HCT116 (cell line): ENCODE results near the gene DENND1A.

Experiments
- EZH2phosphoT487 ChIP-seq: fragments of 200-600 bp; IDR thresholded peaks from 2 replicates; pipeline ENCODE4 v1.6.1; 2018; ENCODE audit warnings: antibody characterized with exemption, borderline replicate concordance
- POLR2A ChIP-seq: IDR thresholded peaks from 2 replicates; pipeline ENCODE4 v1.7.0; 2011; ENCODE audit warnings: borderline replicate concordance; ENCODE audit not compliant: insufficient read depth, insufficient read length; ENCODE audit errors: extremely low read depth
- POLR2AphosphoS5 ChIP-seq: IDR thresholded peaks from 2 replicates; pipeline ENCODE4 v1.6.1; 2011; ENCODE audit warnings: mild to moderate bottlenecking, low read depth, low read length, moderate library complexity
- YY1 ChIP-seq: IDR thresholded peaks from 2 replicates; pipeline ENCODE4 v1.6.1; 2011; ENCODE audit warnings: low read length, low read depth, moderate library complexity, mild to moderate bottlenecking; ENCODE audit not compliant: insufficient replicate concordance; ENCODE audit errors: extremely low read depth
- TF ChIP-seq, protein P1 (sequence below), 3 experiments: fragments of 200-600 bp in 1 of 3; sonication (generic) in 1 of 3; IDR thresholded peaks in 2 of 3; conservative IDR thresholded peaks in 1 of 3; 2 replicates each; pipeline ENCODE4 v1.5.1; 2012 to 2017; ENCODE audit warnings: low read depth in 2 of 3, low read length in 2 of 3, antibody characterized with exemption in 1 of 3, borderline replicate concordance in 1 of 3, control low read depth in 1 of 3, mild to moderate bottlenecking in 1 of 3, mixed read lengths in 1 of 3, mixed run types in 1 of 3, moderate library complexity in 1 of 3; ENCODE audit not compliant: insufficient read depth in 1 of 3
- TF ChIP-seq, protein P2 (sequence below): IDR thresholded peaks from 2 replicates; pipeline ENCODE4 v1.6.1; 2012

DNA sequence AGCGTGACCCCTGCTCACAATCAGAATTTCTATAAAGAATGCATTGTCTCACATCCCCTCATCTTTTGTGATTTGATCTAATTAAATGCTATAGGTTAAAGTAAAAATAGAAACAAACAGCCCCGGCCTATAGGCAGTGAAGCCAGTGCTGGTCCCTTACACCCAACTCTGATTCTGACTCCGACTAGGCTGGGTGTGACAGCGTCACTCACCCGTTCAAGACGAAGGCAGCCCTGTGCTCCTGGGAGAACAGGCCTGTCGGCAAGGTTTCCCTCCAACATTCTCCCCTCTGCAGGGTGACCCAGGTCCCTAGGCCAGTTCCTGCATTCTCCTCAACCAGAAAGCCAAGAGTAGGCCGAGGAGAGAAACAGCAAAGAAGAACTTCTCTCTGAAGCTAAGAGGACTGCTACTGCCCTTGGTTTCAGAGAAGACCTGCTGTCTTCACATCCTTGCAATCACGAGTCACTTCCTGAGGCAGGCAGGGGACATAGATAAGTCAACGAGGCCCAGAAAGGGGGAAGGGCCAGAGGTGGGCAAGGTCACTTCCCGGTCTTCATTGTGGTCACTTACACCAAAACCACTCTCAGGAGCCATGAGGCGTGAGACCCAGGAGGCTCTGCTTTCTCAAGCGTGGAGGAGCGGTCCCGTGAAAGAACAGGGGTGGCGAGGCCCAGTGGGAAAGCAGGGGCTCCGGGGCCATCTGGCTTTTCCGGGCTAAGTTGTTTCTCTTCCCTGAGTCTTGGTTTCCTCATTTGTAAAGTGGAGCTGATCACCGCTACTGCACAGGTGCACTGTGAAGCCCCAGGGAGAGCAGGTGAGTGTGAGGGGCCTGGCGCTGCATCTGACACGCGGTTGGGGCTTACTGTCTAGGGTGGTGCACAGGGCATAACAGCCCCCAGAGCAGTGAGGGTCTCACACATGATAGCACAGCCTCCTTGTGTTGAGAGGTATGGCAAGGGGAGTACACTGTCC lies 373.2 kb downstream of the DENND1A start:
- TF ChIP-seq, protein P1, sequence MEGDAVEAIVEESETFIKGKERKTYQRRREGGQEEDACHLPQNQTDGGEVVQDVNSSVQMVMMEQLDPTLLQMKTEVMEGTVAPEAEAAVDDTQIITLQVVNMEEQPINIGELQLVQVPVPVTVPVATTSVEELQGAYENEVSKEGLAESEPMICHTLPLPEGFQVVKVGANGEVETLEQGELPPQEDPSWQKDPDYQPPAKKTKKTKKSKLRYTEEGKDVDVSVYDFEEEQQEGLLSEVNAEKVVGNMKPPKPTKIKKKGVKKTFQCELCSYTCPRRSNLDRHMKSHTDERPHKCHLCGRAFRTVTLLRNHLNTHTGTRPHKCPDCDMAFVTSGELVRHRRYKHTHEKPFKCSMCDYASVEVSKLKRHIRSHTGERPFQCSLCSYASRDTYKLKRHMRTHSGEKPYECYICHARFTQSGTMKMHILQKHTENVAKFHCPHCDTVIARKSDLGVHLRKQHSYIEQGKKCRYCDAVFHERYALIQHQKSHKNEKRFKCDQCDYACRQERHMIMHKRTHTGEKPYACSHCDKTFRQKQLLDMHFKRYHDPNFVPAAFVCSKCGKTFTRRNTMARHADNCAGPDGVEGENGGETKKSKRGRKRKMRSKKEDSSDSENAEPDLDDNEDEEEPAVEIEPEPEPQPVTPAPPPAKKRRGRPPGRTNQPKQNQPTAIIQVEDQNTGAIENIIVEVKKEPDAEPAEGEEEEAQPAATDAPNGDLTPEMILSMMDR (IDR thresholded peaks at IDR 0.05 in 2 of 3, conservative IDR thresholded peaks at IDR 0.05 in 1 of 3; ENCODE audit: borderline replicate concordance in 1 of 3, insufficient read depth in 1 of 3, low read depth in 2 of 3, low read length in 2 of 3), result no peak
- TF ChIP-seq, protein P2, sequence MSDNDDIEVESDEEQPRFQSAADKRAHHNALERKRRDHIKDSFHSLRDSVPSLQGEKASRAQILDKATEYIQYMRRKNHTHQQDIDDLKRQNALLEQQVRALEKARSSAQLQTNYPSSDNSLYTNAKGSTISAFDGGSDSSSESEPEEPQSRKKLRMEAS, result no peak
- no peak for TF ChIP-seq POLR2A
- TF ChIP-seq YY1, result no peak
- no peak for TF ChIP-seq POLR2AphosphoS5
- TF ChIP-seq EZH2phosphoT487, result no peak
